ENCODE results near the gene ZACN. TPM values are rescaled to one million over a fixed set of nuclear protein-coding genes. Genes with fewer than 3 reads are reported as not detected.
"Not testable (repeated sequence)": the region's sequence is repeated elsewhere in the genome, so short reads cannot be mapped to it uniquely, and the experiment has no call there.

Gene ZACN
- total RNA-seq, 1 donor from 2014 or later: not detected

DNA sequence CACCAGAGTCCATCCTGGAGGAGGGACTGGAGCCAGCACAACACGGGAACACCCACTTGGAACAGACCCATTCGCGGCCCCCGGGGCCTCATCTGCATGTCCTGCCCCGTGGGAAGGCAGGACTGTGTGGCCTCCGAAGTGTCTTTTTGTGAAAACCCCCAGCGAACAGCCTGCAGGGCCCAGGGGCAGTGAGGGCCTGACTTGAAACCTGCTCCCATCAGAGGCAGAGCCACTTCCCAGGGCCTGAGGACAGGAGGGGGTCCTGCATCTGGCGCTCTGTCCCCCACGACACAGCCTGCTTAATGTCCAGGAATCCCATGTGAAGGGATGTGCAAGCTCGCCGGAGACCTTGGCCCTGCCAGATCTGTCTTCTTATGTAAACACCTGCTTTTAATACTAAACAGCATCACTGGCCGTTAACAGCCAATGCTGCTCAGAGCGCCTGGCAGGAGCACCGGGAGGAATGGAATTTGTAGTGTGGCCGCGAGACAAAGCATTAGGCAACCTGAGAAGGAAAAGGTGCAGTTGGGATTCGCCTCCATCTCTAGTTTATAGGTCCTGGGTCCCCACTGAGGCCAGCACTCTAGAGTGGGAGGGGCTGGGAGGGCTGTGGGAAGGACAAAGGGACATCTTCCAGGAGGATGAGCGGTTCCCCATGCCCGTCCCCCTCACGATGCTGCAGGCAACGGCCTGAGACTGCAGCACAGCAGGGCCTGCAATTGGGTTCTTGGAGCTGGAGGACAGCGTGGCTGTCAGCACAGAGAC is 42.3 kb upstream of the ZACN start:
- Histone ChIP-seq H3K27me3 (no peaks in the 10 kb centered on the region), H3K4me1 (peaks cover 12% of the 10 kb centered on the region), H3K9me3 (no peaks in the 10 kb centered on the region), H3K4me3 (no peak overlapping the region), H3K27ac (no peak overlapping the region), H3K36me3 (peaks cover 4 to 35% of the 10 kb centered on the region in 2 donors)
- TF ChIP-seq POLR2A (IDR thresholded peaks at IDR 0.05) (no peak), POLR2AphosphoS5 (IDR thresholded peaks at IDR 0.05; ENCODE audit: insufficient read depth in 1 of 2, low read depth in 1 of 2) (no peak)
- TF ChIP-seq, protein P1, sequence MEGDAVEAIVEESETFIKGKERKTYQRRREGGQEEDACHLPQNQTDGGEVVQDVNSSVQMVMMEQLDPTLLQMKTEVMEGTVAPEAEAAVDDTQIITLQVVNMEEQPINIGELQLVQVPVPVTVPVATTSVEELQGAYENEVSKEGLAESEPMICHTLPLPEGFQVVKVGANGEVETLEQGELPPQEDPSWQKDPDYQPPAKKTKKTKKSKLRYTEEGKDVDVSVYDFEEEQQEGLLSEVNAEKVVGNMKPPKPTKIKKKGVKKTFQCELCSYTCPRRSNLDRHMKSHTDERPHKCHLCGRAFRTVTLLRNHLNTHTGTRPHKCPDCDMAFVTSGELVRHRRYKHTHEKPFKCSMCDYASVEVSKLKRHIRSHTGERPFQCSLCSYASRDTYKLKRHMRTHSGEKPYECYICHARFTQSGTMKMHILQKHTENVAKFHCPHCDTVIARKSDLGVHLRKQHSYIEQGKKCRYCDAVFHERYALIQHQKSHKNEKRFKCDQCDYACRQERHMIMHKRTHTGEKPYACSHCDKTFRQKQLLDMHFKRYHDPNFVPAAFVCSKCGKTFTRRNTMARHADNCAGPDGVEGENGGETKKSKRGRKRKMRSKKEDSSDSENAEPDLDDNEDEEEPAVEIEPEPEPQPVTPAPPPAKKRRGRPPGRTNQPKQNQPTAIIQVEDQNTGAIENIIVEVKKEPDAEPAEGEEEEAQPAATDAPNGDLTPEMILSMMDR (IDR thresholded peaks at IDR 0.05): no peak
- no peak for DNase-seq (ENCODE audit: extremely low spot score in 2 of 2)
- intact Hi-C loops (cut with DNase I): no loop called here

GRCh38 chr17:76038050-76038449 is 40.9 kb upstream of the ZACN start:
- no peak for DNase-seq (ENCODE audit: extremely low spot score in 2 of 2)
- no peaks in the 10 kb centered on the region for H3K27me3 ChIP-seq
- no peaks in the 10 kb centered on the region for H3K9me3 ChIP-seq
- peaks cover 4 to 49% of the 10 kb centered on the region in 2 donors for H3K36me3 ChIP-seq
- TF ChIP-seq POLR2A (IDR thresholded peaks at IDR 0.05): no peak
- peaks cover 12% of the 10 kb centered on the region for H3K4me1 ChIP-seq
- intact Hi-C loops (cut with DNase I): no loop called here
- H3K4me3 ChIP-seq: no peak overlapping the region
- H3K27ac ChIP-seq: no peak overlapping the region

DNA sequence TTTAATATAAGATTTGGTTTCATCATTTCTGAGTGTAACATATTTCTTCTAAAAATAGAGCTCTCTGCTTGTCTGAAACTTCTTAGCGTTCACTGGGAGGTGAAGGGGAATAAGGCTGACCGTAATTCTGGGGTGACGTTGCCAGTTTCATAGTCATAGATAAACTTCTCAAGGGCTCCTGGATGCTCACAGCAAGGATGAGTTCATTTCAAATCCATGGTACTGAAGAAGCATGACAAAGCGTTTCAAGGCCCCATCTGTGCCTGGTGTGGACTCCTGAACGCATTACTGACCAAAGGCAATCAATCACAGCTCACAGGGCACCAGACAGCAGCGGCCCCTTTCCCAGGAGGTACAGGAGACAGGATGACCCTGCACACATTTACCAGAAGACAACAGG is 39.9 kb upstream of the ZACN start:
- no peak overlapping the region for H3K27ac ChIP-seq
- no peaks in the 10 kb centered on the region for H3K9me3 ChIP-seq
- no peak overlapping the region for H3K4me3 ChIP-seq
- DNase-seq (ENCODE audit: extremely low spot score in 2 of 2): no peak
- TF ChIP-seq POLR2AphosphoS5 (IDR thresholded peaks at IDR 0.05; ENCODE audit: insufficient read depth in 1 of 2, low read depth in 1 of 2): no peak
- no peak for TF ChIP-seq POLR2A (IDR thresholded peaks at IDR 0.05)
- TF ChIP-seq, protein P1 (IDR thresholded peaks at IDR 0.05): no peak
- intact Hi-C loops (cut with DNase I): no loop called here
- H3K36me3 ChIP-seq: peaks cover 4 to 60% of the 10 kb centered on the region in 2 donors
- peaks cover 12% of the 10 kb centered on the region for H3K4me1 ChIP-seq
- H3K27me3 ChIP-seq: no peaks in the 10 kb centered on the region

- intact Hi-C loops (cut with DNase I): no loop called here
- no peaks in the 10 kb centered on the region for H3K27me3 ChIP-seq
- peaks cover 4 to 72% of the 10 kb centered on the region in 2 donors for H3K36me3 ChIP-seq
- H3K4me1 ChIP-seq: peaks cover 12% of the 10 kb centered on the region
- DNase-seq (ENCODE audit: extremely low spot score in 2 of 2): no peak
- TF ChIP-seq POLR2A (IDR thresholded peaks at IDR 0.05) (no peak), POLR2AphosphoS5 (IDR thresholded peaks at IDR 0.05; ENCODE audit: insufficient read depth in 1 of 2, low read depth in 1 of 2) (no peak)
- TF ChIP-seq, protein P1 (IDR thresholded peaks at IDR 0.05): no peak
- H3K9me3 ChIP-seq: no peaks in the 10 kb centered on the region
- no peak overlapping the region for H3K27ac ChIP-seq
- H3K4me3 ChIP-seq: no peak overlapping the region
Measured at GRCh38 chr17:76040376-76040775, 38.6 kb upstream of the ZACN start.

DNA sequence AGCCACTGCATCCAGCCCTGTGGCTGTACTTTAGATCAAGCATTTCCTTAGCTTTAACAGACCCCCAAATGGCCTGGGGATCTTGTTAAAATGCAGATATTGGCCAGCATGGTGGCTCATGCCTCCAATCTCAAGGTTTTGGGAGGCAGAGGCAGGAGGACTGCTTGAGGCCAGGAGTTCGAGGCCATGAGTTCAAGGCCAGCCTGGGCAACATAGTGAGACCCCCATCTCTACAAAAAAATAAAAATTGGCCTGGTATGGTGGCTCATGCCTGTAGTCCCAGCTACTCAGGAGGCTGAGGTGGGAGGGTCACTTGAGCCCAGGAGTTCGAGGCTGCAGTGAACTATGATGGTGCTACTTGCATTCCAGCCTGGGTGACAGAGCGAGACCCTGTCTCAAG is 36.1 kb upstream of the ZACN start:
- H3K27ac ChIP-seq; H3K4me1 ChIP-seq; DNase-seq (ENCODE audit: extremely low spot score in 2 of 2); H3K4me3 ChIP-seq; H3K27me3 ChIP-seq; intact Hi-C loops (cut with DNase I); H3K9me3 ChIP-seq: not testable (repeated sequence)
- peaks cover 4 to 97% of the 10 kb centered on the region in 2 donors for H3K36me3 ChIP-seq

GRCh38 chr17:76044475-76045007 is 34.4 kb upstream of the ZACN start:
- H3K27ac ChIP-seq; H3K9me3 ChIP-seq; intact Hi-C loops (cut with DNase I); H3K4me1 ChIP-seq; DNase-seq (ENCODE audit: extremely low spot score in 2 of 2); H3K27me3 ChIP-seq; H3K4me3 ChIP-seq: not testable (repeated sequence)
- H3K36me3 ChIP-seq: peaks cover 4 to 94% of the 10 kb centered on the region in 2 donors

All from vagina (tissue), 2 donors.